Right cardiac atrium (tissue), 5 donors: ENCODE data around the gene ITPKC. TPM values are rescaled to one million over a fixed set of nuclear protein-coding genes. Genes with fewer than 3 reads are reported as not detected.
"Not testable (repeated sequence)": the region's sequence is repeated elsewhere in the genome, so short reads cannot be mapped to it uniquely, and the experiment has no call there.

Experiments used
- ATAC-seq, 2 donors: fragments of 200-7000 bp; cut with Tn5 transposase; one replicate each; pipeline versions ENCODE4 v1.8.0 to v1.9.1; 2020; ENCODE audit warnings: moderate library complexity in 2 of 2, mild to moderate bottlenecking in 1 of 2
- DNase-seq, 3 donors: peaks; one replicate each; pipeline ENCODE4 v3.0.0-alpha.2; 2020
- H3K27ac ChIP-seq: one replicate; pipeline ENCODE4 v1.5.1; 2013; ENCODE audit warnings: mild to moderate bottlenecking, low read length, control low read depth, moderate library complexity
- H3K27me3 ChIP-seq: one replicate; pipeline ENCODE4 v1.6.1; 2013; ENCODE audit not compliant: control insufficient read depth, insufficient read depth
- H3K4me1 ChIP-seq: one replicate; pipeline ENCODE4 v1.6.1; 2013; ENCODE audit warnings: low read length; ENCODE audit not compliant: control insufficient read depth, insufficient read depth
- H3K4me3 ChIP-seq: one replicate; pipeline ENCODE4 v1.5.1; 2013; ENCODE audit warnings: low read length, control low read depth
- H3K9me3 ChIP-seq: one replicate; pipeline ENCODE4 v1.6.1; 2013; ENCODE audit warnings: low read length; ENCODE audit not compliant: control insufficient read depth
- WGBS: extraction: QIAGEN DNeasy Blood & Tissue Kit; methylation state at CpG from one replicate; pipeline ENCODE4 v1.1.7; 2013; 5-methylcytosine and 5-hydroxymethylcytosine counted together
- intact Hi-C, 4 donors: fragments of 100-400 bp; cut with DNase I; formaldehyde crosslinking; loops; one replicate each; pipeline versions ENCODE4 v1.11.0 to v1.14.0; 2022 to 2023
- polyA plus RNA-seq: library from polyadenylated mRNA; stranded (reverse); fragments of 200-250 nt; gene quantifications from one replicate; pipeline ENCODE4 v1.2.3, GENCODE V29; 2013
- total RNA-seq, 4 donors: library from RNA; stranded (reverse); fragmentation: NEBNext Ultra II Directional; extraction: Animal tissue kit (Norgen Biotek cat#: 25700); gene quantifications; one replicate each; pipeline ENCODE4 v1.2.1, GENCODE V29; 2021
- donor health status: healthy with polysubstance abuse.
- donor health status: DM: no; HTN: yes; CAD: no.
- donor health status: DM: no; HTN: no; CAD: no.
- donor health status: DM: no; HTN: yes; CAD: no; lungs with severe emphysema.
- donor health status: DM: yes; HTN: yes; CAD: no.

Gene ITPKC
- total and polyA plus RNA-seq, 5 donors, result 7.6 to 15.8 (median 12.4) TPM

DNA sequence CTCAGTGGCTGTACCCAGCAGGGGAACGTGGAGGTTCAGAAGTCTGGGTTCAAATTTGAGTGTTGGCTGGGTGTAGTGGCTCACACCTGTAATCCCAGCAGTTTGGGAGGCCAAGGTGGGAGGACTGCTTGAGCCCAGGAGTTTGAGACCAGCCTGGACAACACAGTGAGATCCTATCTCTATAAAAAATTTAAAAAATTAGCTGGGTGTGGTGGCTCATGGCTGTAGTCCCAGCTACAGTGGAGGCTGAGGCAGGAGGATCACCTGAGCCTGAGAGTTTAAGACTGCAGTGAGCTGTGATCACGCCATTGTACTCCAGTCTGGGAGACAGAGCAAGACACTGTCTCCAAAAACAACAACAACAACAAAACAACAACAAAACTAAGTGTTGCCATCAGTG lies 67.2 kb downstream of the ITPKC start:
- DNase-seq, H3K9me3 ChIP-seq, H3K27ac ChIP-seq, intact Hi-C loops, H3K27me3 ChIP-seq, H3K4me1 ChIP-seq, H3K4me3 ChIP-seq, ATAC-seq: not testable (repeated sequence)
- 96% methylated on average over 2 of the region's 2 CpGs for WGBS

DNA sequence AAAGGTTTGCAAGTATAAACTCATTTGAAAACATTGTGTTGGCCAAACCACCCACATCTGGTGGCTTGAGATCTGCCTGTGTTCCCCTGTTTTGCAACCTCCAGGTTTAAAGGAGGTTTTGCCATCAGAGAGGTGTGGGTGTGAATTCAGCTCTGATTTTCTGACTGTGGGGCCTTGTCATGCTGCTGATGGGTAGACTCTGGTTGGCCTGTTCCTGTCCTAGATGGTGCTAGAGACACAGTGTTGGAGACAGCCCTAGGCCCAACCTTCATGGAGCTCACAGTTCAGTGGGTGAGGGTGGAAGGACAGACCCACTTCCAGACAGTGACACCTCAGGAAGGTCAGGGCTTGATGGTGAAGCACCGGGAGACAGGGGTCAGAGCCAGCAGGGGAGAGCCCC lies 68.6 kb downstream of the ITPKC start:
- intact Hi-C loops, result no loop called here
- ATAC-seq, result no peak
- 57% methylated on average over 1 of the region's 1 CpG for WGBS
- Histone ChIP-seq H3K27me3 (no peaks in the 10 kb centered on the region), H3K27ac (no peak overlapping the region), H3K4me1 (no peaks in the 10 kb centered on the region), H3K4me3 (no peak overlapping the region), H3K9me3 (no peaks in the 10 kb centered on the region)
- DNase-seq, result no peak

DNA sequence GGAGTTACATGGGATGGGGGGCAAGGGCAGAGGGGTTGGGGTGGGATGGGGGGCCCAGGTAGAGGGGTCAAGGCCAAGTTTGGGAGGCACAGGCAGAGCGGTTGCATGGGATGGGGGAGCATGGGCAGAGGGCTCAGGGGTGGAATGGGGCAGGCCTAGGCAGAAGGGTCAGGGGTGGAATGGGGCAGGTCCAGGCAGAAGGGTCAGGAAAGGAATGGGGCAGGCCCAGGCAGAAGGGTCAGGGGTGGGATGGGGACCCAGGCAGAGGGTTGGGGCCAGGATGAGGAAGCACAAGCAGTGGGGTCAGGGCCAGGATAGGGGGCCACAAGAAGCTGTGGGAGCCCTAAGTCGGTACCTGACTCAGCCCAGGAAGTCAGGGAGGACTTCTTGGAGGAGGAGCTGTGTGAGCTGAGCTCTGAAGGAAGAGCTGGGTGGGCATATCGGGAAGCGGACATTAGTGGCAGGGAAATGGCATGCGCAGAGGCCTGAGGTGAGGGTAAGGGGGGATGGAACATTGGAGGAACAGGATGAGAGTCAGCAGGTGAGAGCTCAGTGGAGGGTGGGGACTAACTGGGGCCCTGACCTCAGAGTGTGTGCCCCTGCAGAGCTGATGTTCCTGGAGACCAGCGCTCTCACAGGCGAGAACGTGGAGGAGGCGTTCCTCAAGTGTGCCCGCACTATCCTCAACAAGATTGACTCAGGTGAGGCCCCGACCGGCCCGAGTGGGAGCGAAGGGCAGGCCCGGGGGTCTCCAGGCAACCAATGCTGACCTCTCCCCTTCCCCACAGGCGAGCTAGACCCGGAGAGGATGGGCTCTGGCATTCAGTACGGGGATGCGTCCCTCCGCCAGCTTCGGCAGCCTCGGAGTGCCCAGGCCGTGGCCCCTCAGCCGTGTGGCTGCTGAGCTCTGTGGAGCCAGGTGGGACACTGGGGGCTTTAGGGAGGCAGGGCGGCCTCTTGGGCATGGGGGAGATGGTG lies 69.4 kb downstream of the ITPKC start:
- DNase-seq (peak in 1 of 3 donors; percentile 57), ATAC-seq (no peak)
- H3K4me1 ChIP-seq, result no peaks in the 10 kb centered on the region
- H3K27ac ChIP-seq, result no peak overlapping the region
- WGBS, result 90% methylated on average over 25 of the region's 25 CpGs
- H3K4me3 ChIP-seq, result no peak overlapping the region
- intact Hi-C loops, result no loop called here
- no peaks in the 10 kb centered on the region for H3K9me3 ChIP-seq
- H3K27me3 ChIP-seq, result no peaks in the 10 kb centered on the region

Other genes with a start within 250 kb of the ITPKC start
- gene SHKBP1, start 140.2 kb upstream of the ITPKC start, total RNA-seq, result 10 to 100 TPM; 19.7 to 23.0 (median 20.4) TPM
- gene SHKBP1, start 140.2 kb upstream of the ITPKC start, polyA plus RNA-seq, result 22.8 TPM
- 100 to 1,000 TPM; 307 to 473 (median 324) TPM for gene LTBP4, start 115.7 kb upstream of the ITPKC start, total RNA-seq
- 216 TPM for gene LTBP4, start 115.7 kb upstream of the ITPKC start, polyA plus RNA-seq
- gene NUMBL, start 26.5 kb upstream of the ITPKC start, total RNA-seq, result 10 to 100 TPM; 18.6 to 22.9 (median 20.4) TPM
- 12.4 TPM for gene NUMBL, start 26.5 kb upstream of the ITPKC start, polyA plus RNA-seq
- 10 to 100 TPM; 22.8 to 34.0 (median 29.0) TPM for gene COQ8B, start 226 bp upstream of the ITPKC start, total RNA-seq
- 23.8 TPM for gene COQ8B, start 226 bp upstream of the ITPKC start, polyA plus RNA-seq
- 1 to 10 TPM; 4.5 to 6.1 (median 5.1) TPM for gene ACTMAP, start 33.4 kb downstream of the ITPKC start, total RNA-seq
- gene ACTMAP, start 33.4 kb downstream of the ITPKC start, polyA plus RNA-seq, result 5.1 TPM
- gene SNRPA, start 34.1 kb downstream of the ITPKC start, total RNA-seq, result 10 to 100 TPM; 32.3 to 44.9 (median 39.5) TPM
- gene SNRPA, start 34.1 kb downstream of the ITPKC start, polyA plus RNA-seq, result 27.0 TPM
- 1 to 10 TPM in 3 of 4 donors, under 1 TPM in 1; 0.71 to 3.1 (median 1.5) TPM for gene MIA, start 58.4 kb downstream of the ITPKC start, total RNA-seq
- gene MIA, start 58.4 kb downstream of the ITPKC start, polyA plus RNA-seq, result 3.7 TPM
- gene RAB4B, start 61.1 kb downstream of the ITPKC start, total RNA-seq, result 10 to 100 TPM; 14.4 to 17.0 (median 15.2) TPM
- 25.3 TPM for gene RAB4B, start 61.1 kb downstream of the ITPKC start, polyA plus RNA-seq
- gene EGLN2, start 82.1 kb downstream of the ITPKC start, total RNA-seq, result 10 to 100 TPM; 55.9 to 75.2 (median 58.1) TPM
- gene EGLN2, start 82.1 kb downstream of the ITPKC start, polyA plus RNA-seq, result 52.3 TPM
- not detected for gene CYP2A6, start 133.3 kb downstream of the ITPKC start, total RNA-seq
- gene CYP2A6, start 133.3 kb downstream of the ITPKC start, polyA plus RNA-seq, result not detected
- not detected for gene CYP2A7, start 165.1 kb downstream of the ITPKC start, total RNA-seq
- gene CYP2A7, start 165.1 kb downstream of the ITPKC start, polyA plus RNA-seq, result not detected